HL-60 (cell line): Measurements from ENCODE around the gene SNRK.

Source experiments
- CTCF ChIP-seq: IDR thresholded peaks from one replicate; pipeline ENCODE4 v1.5.1; 2011; ENCODE audit warnings: low read length, control low read depth, inconsistent platforms; ENCODE audit not compliant: insufficient read depth
- GABPA ChIP-seq: IDR thresholded peaks from 2 replicates; pipeline ENCODE4 v1.6.1; 2012; ENCODE audit warnings: low read depth
- POLR2AphosphoS5 ChIP-seq: IDR thresholded peaks from 2 replicates; pipeline ENCODE4 v1.6.1; 2012; ENCODE audit warnings: low read depth
- REST ChIP-seq: IDR thresholded peaks from 2 replicates; pipeline ENCODE4 v1.6.1; 2012; ENCODE audit warnings: low read depth; ENCODE audit not compliant: insufficient replicate concordance
- SPI1 ChIP-seq: IDR thresholded peaks from 2 replicates; pipeline ENCODE4 v1.6.1; 2012; ENCODE audit warnings: low read depth, mild to moderate bottlenecking, borderline replicate concordance

GRCh38 chr3:43361077-43361476 lies 74.7 kb downstream of the SNRK start:
- no peak for TF ChIP-seq CTCF
- TF ChIP-seq POLR2AphosphoS5: no peak
- no peak for TF ChIP-seq GABPA
- no peak for TF ChIP-seq REST
- no peak for TF ChIP-seq SPI1
